ENCODE data around the gene GPBAR1.
A peak's percentile ranks its signal among the peaks of the same experiment; 100 is the strongest.

The GPBAR1 gene

DNA sequence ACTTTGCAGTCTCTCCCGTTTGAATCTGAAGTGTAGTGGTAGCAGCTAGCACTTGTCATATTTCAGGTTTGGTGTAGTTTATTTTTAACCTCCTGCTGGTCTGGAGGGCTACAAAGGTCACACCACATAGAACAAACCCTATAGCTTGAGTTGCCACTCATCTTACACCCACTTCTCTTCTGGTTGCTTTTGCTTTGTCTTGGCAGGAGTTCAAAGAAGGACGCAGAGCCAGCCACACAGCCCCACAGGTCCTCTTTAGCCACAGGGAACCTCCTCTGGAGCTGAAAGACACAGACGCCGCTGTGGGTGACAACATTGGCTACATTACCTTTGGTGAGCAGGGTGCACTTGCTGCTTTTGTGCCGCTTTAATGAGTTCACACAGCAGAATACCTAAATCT, 15.6 kb upstream of the GPBAR1 start:
- DNase-seq: no peak

DNA sequence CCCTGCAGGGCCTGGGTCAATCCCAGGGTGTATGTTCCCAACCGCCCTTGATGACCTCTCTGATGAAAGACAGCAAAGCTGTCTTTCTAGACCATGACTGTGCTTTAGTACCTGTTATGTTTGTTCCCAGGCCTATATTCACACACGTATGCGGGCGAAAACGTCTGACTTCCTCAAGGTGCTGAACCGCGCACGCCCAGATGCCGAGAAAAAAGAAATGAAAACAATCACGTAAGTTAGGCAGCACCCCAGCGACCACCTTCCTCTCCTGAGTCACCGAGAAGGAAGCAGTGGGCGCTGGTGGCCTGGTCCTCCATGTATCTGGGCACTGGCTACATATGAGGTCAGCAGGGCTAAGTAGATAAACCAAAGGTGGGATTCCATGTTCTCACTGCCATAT, 11.1 kb upstream of the GPBAR1 start:
- DNase-seq: no peak

DNA sequence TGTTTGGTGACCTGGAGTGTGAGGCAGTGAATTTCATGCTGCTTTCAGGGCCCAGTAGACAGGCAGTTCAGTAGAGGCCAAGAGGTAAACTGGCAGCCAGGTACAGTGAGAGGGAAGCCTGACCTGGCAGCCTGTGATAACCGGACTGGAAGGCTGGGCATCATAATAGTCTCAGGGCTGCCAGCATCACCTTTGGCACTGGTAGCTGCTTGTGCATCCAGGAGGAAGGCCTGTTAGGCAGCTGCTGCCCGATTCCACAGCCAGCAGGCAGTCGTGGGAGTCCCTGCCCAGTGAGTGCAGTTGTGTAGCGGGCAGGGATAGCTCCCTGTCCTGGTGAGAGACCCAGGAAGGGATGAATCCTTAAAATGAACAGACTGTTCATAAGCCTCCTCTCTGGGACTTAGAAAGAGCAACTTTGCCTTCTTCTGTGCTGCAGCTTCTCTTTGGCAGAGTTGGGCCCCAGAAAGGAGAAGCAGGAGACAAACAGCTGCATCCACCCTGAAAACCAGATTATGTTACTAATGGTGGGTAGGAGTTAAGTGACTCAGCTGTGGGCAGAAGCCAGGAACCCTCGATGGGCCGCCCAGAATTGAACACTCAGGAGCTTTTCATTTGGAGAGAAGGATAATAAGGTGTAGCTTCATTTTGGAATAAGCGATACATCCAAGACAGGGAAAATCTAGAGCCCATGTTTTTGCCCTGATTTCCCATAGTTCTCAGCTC, 8.1 kb upstream of the GPBAR1 start:
- no peak for DNase-seq

DNA sequence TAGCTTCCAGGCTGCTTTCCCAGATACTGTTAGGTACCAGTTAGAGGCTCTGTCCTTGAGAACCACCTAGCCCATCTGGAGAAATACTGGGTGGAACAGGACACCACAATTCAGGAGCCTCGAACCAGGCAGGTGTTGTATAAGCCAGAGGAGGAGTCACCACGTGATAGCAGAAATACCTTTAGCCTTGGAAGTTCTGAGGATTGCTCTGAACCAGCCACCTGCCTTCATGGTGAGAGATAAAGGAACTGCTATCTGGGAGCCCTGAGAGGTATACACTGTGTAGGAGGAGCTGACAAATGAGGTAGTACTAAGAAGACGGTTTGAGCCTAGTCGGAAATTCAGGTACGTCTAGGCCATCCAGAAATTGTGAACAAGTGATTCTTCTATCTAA, 7.6 kb upstream of the GPBAR1 start:
- no peak for DNase-seq

DNA sequence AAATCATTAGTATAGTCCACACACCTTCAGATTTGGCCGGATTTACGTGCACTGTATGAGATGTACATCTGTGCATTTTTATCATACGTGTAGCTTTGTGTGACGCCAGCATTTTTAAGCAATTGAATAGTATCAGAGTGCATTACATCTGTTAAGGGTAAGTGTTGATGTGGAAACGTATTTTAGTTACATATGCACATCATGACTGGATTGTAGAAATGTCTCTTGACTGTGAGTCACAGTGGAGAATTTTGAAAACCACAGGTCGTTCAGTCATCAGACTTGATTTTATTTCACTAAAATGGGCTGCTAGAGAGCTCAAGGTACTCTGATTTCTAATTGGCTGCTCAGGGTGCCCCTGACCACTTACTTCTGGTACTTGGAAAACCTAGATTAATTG, 5.4 kb upstream of the GPBAR1 start:
- no peak for DNase-seq

DNA sequence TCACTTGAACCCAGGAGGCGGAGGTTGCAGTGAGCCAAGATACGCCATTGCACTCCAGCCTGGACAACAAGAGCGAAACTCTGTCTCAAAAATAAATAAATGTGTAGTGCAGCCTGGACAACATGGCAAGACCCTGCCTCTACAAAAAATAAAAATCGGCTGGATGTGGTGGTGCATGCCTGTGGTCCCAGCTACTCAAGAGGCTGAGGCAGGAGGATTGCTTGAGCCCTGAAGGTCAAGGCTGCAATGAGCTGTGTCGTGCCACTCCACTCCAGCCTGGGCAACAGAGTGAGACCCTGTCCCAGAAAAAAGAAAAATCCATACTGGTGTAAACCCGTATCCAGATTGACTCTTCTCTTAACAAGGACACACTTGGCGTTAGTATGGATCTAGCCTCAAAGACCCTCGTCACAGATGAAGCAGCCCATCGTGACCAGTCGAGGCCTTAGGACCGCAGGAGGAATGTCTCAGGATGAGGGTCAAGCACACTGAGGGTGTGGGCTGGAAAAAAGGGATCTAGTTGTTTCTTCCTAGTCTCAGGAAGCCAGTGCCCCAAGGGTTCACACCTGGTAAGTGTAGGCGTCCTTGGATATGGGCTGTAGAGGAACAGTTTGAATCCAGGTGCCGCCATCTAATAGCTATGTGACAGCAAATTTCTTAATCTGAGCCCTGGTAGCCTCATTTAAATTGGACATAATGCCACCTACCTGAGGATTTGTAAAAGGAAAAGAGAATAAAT, 4.0 kb upstream of the GPBAR1 start:
- no peak for DNase-seq

DNA sequence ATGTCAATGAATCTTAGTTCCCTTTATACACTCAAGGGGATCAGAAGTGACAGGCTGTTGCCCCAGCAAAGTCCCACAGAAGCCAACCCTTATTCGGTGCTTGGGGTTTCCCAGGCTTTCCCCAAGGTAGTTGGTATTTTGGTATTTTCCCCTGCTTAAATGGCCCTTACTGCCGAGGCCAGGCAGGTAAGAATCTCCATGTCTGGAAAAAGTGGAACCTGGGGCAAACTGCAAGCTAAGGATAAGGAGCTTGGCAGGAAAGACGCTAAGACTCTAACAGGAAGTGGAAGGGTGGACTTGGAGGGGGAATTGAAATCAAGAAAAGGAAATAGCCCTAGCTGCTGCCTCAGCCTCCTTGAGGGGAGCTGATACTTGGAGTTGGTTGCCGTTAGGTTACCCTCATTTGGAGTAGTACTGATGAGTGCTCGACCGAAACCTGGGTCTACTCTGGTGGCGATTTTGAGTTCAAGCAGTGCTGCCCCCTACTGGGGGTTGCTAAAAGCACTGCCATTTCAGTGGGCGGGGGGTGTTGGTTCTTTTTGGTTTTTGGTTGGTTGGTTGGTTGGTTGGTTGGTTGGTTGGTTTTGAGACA, 3.3 kb upstream of the GPBAR1 start:
- DNase-seq: peak; percentile 49

DNA sequence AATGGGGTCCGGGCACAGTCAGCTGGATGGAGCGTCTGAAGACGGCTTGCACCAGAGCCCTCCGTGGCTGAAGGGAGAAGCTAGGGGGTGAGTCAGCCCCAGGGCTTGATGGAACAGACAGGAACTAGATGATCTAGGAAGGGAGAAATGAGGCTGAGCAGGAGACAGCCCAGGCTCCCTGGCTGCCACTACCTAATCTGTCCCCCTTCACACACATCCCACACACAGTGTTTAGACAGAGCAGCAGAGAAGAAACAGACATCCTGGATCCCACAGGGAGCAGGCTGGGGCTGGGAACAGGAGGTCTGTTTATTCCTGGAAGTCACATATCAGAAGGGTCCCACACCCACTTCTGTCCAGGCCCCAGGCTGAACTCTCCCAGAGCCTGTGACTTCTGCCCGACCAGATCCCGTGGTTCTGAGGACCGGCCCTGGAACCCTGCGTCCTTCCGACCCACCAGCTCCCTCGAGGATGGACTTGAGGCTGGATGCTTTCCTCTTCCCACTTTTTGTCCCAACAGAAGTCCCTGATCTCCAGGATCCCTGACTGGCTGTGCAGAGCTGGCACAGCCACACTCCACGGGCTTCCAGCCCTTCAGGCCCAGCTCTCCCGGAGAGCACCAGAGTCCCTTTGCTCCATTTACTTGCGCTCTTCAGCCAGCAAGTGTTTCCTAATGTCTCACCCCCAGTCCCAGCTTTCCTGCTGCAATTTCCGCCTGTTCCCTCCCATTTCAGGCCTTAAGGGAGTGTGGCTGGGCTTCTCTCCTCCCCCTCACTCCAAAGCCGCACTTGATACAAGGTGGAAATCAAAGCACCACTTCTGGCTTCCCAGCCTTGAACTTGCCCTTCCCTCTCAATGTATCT, 1.5 kb upstream of the GPBAR1 start:
- no peak for DNase-seq

DNA sequence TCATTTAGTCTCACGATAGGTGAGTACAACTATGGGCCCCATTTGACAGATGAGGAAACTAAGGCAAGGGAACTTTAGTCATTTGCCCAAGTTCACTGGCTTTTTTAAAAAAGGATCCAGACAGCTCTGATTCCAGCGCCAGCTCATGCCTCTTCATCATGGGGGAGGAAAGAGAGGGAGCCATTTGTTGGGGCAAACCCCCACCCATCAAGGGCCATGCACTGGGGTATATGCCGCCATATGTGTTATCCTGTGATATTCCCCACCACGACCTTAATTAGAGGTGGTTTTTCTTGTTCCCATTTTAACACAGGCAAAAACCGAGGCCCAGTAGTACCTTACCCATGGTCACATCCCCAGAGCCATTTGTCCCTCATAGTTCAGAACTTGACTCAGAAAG, 649 bp upstream of the GPBAR1 start:
- DNase-seq: no peak

DNA sequence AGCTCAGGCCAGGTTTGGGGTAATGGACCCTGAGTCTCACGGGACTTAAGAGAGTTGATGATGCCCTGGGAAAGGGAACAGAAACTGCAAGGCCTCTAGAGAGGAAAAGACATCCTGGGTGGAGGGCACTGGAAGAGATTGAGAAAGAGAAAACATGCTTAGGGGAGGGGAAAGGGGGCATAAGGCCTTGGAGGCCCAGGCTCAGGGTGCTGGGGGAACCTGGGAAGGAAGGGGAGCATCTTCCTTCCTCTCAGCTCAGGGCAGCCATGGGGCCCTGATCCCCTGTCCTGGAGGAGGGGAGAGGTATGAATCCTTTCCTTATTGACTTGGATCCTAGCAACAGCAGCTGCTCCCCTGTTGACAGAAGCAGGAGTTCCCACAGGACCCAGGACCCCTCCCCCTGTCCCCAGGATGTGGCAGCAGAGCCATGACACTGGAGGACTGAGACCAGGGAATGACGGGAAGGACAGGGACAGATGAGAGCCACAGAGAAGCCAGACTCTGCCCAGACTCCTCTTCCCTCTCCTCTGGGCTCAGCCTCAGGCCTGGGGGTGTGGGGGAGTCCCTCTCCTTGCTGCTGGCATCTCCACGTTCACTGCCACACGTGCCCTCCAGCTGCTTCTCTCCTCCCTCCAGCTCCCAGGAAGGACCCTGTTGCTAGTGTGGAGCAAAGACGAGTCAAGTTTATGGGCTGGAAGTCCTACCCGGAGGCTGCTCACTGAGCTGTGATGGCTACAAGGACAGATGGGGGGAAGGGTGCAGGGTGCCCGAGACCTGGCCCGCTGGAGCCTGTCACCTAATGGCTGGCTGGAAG, 815 bp downstream of the GPBAR1 start:
- DNase-seq: no peak

DNA sequence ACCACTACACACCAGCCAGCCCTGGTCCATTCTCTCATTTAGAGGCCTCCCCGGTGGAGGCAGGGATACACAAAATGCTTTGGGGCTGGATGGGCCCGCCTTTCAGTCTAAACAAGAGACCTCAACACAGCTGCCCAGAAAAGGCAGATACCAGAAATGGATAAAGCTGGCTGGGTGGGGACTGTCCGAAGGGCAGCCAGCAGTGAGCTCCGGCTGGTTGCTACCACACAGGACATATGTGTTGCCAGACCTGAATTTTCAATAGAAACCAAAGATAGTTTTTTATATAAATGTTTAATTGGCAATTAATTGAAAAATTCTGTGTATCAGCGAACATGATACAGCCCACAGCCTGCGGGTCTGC, 1.4 kb downstream of the GPBAR1 start:
- DNase-seq: no peak

DNA sequence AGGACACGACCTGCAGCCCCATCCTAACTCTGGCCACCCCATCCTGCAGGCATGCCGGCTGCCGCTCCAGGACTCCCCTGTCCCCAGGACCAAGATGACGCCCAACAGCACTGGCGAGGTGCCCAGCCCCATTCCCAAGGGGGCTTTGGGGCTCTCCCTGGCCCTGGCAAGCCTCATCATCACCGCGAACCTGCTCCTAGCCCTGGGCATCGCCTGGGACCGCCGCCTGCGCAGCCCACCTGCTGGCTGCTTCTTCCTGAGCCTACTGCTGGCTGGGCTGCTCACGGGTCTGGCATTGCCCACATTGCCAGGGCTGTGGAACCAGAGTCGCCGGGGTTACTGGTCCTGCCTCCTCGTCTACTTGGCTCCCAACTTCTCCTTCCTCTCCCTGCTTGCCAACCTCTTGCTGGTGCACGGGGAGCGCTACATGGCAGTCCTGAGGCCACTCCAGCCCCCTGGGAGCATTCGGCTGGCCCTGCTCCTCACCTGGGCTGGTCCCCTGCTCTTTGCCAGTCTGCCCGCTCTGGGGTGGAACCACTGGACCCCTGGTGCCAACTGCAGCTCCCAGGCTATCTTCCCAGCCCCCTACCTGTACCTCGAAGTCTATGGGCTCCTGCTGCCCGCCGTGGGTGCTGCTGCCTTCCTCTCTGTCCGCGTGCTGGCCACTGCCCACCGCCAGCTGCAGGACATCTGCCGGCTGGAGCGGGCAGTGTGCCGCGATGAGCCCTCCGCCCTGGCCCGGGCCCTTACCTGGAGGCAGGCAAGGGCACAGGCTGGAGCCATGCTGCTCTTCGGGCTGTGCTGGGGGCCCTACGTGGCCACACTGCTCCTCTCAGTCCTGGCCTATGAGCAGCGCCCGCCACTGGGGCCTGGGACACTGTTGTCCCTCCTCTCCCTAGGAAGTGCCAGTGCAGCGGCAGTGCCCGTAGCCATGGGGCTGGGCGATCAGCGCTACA, 2.1 kb downstream of the GPBAR1 start:
- DNase-seq: no peak

DNA sequence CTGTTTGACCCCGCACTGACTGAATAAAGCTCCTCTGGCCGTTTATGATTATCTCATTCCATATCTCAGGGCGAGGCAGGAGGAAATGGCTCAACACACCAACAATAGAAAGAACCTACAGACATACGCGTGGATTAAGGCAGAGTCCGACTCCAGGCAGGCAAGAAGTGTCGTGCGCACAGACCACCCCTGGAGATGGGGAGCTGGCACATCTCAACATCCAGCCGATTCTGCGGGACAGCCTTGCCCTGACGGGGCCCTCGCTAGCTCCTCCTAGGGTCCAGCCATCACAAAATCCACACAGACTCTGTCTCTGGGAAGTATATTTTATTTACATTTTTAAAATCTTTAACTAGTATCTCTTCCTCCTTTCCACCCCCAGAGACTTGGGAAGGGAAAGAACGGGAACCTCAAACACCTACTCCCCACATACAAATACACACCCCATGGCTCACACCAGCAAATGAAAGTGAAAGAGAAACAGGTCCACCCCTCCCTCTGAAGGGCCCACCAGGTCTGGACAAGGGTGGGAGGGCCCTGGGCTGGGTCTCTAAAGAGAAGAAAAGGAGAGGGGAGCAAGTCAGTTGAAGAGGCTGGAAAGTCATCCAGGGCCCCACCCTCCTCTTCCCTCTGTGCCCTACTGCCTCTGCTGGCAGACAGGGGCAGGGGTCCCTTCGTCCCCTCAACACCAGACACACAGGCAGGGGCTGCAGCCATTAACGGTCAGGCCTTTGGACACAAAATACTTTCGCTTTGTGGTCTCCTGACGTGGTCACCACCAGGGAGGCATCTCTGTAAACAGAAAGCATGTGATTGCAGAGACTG, 3.2 kb downstream of the GPBAR1 start:
- DNase-seq: no peak

DNA sequence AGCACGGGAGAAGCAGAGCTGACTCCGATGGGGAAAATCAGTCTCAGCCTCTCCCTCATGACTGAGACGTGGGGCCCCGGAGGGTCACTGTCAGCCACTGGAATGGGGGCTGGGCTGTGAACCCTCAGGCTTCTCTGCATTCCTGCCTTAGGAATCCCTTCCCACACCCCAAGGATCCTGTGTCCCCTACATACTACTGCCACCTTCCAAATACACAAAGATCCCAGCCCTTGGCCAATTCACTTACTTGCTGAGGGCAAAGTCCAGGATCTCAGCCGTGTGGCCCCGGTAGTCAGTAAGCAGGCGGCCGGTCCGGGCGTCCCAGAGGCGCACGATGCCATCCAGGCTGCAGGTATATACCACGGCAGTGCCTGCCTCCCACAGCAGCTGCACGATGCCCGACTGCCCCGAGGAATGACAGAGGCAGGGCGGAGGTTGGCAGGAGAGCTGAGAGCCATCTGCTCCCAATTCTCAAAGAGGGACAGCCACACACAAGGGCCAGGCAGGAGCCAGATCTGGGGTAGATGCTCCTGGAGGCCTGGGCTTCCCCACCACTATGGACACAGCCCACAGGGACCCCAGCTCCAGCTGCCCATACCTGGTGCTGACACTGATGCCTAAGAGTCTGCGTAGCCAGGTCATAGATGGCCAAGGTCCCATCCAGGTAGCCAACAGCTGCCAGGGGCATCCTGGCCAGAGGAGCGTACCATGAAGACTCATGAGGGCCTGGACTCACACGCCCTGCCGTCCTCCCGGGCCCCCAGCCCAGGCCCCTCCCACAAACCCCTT, 4.2 kb downstream of the GPBAR1 start:
- no peak for DNase-seq

DNA sequence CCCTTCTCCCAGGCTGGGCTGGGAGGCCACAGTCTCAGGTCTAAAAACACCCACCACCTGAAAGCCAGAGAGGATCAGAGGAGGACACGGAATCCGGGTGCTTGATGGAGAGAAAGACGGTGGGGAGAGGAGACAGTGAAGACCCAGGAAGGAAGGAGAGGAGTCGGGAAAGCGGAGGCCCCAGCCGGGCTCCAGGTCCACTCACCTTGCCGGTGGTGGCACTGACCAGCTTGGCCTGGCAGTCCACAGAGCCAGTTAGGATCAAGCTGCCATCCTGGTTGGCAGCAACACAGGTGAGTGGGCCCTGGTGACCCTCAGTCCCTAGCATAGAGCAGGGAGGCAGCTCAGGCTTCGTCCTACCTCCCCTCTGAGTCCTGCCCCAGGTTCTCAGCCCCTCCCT, 4.8 kb downstream of the GPBAR1 start:
- DNase-seq: no peak

DNA sequence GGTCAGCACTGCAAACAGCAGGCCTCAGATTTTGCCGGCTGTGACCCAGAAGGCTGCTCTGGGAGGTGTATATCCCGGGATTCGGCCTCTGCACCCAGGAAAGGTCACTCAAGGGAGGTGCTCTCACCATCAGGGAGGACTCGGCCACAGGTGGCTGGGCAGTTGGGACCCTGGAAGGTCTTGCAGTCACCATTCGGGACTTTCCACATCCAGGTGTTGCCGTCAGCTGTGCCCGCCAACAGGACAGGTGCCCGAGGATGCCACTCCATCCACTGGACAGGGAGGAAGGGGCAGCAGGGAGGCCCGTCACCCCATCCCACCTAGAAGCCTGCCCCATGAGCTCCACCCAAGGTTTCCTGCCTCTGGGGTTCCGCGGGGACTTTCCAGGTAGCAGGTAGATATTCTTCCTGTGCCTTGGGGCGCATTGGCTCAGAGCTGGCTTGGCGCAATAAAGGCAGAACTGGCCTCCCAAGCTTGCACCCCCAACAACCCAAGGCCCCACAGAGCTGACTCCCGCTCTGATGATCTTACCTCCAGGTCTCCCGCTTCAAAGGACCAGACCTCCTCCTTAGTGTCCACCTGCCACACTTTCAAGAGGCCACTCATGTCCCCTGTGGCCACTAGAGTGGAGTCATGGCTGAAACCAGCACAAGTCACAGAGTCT, 5.6 kb downstream of the GPBAR1 start:
- DNase-seq: no peak

DNA sequence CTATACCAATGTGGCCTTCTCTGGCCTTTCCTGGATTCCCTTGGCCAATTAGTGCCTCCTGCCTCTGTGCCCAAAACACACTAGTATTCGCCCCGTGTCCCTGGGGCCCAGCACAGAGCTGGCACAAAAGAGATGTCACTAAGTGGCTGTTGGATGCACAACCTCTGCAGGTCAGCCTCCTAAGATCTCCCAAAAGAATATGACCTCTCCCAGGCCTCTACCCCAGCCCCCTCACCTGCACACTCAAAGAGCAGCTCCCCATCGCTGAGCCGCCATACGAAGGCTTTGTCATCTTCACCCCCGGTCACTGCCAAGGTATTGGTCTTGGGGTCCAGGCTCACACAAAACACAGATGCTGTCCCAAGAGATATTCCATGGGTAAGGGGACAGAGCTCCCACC, 6.4 kb downstream of the GPBAR1 start:
- DNase-seq: no peak

DNA sequence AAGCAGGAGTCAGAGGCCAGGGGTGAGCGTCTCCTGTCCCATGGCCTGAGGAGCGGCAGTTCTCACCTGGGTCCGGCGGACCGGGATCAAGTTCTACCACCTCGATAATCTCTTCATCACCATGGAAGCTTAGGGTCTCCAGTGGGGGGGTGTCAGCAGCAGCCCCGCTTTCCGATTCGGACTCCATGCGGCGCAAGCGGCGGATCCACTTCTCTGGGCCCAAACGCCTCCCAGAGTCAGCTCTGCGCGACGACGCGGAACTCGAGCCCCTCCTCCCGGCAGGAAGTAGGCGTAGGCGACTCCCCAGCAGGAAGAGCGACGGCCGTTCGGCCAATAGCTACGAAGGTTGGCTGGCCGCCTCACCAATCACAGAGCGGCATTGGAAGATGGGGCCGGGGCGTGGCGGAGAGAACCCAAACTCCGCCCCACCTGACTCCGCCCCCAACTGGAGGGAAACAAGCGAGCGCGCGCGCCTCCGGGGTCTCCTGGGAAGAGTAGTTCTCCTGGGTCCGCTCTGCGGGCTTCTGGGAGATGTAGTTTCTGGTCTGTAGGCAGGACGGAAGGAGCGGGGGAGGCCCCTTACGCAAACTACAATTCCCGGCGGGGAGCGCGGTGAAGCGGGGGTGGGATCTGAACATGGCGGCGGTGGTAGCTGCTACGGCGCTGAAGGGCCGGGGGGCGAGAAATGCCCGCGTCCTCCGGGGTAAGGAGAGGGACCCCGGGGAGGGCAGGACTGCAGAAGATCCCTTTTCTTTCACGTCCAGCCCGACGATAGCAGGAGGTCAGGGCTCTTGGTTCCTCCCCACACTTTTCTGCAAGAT, 9.3 kb downstream of the GPBAR1 start, which contains the start of the genes AAMP and PNKD:
AAMP (minus strand) TSS at position 238 of the 821 bp plus-strand sequence; CDS start at position 187, 51 bp downstream.
PNKD (plus strand) TSS at position 620 of the 821 bp plus-strand sequence; CDS start at position 637, 17 bp downstream.
- DNase-seq: peak; percentile 100

Data from activated CD4-positive, alpha-beta T cell treated with anti-CD3 and anti-CD28 coated beads for 1 hour (primary cell).